ENCODE results near the gene COL8A2.

DNA sequence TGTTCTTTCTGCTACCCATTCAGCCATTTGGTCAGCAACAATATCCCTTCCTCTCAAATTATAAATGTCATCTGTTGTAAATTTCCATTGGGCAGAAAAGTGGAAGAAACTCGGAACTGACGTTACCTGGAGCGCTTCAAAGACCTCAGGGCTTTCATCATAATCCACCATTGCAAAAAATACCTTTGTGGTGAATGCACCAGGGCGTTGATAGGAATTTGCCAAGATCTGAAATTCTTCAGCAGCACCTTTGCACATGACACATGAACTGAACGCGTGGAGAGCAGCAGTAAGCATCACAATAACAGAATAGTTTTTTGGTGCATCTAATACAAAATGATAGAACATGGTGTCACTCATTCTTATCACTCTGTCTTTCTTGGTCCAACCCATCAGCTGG, 44.2 kb downstream of the COL8A2 start:
- TF ChIP-seq, protein P1, sequence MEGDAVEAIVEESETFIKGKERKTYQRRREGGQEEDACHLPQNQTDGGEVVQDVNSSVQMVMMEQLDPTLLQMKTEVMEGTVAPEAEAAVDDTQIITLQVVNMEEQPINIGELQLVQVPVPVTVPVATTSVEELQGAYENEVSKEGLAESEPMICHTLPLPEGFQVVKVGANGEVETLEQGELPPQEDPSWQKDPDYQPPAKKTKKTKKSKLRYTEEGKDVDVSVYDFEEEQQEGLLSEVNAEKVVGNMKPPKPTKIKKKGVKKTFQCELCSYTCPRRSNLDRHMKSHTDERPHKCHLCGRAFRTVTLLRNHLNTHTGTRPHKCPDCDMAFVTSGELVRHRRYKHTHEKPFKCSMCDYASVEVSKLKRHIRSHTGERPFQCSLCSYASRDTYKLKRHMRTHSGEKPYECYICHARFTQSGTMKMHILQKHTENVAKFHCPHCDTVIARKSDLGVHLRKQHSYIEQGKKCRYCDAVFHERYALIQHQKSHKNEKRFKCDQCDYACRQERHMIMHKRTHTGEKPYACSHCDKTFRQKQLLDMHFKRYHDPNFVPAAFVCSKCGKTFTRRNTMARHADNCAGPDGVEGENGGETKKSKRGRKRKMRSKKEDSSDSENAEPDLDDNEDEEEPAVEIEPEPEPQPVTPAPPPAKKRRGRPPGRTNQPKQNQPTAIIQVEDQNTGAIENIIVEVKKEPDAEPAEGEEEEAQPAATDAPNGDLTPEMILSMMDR (IDR thresholded peaks at IDR 0.05): no peak
- TF ChIP-seq, protein P2, sequence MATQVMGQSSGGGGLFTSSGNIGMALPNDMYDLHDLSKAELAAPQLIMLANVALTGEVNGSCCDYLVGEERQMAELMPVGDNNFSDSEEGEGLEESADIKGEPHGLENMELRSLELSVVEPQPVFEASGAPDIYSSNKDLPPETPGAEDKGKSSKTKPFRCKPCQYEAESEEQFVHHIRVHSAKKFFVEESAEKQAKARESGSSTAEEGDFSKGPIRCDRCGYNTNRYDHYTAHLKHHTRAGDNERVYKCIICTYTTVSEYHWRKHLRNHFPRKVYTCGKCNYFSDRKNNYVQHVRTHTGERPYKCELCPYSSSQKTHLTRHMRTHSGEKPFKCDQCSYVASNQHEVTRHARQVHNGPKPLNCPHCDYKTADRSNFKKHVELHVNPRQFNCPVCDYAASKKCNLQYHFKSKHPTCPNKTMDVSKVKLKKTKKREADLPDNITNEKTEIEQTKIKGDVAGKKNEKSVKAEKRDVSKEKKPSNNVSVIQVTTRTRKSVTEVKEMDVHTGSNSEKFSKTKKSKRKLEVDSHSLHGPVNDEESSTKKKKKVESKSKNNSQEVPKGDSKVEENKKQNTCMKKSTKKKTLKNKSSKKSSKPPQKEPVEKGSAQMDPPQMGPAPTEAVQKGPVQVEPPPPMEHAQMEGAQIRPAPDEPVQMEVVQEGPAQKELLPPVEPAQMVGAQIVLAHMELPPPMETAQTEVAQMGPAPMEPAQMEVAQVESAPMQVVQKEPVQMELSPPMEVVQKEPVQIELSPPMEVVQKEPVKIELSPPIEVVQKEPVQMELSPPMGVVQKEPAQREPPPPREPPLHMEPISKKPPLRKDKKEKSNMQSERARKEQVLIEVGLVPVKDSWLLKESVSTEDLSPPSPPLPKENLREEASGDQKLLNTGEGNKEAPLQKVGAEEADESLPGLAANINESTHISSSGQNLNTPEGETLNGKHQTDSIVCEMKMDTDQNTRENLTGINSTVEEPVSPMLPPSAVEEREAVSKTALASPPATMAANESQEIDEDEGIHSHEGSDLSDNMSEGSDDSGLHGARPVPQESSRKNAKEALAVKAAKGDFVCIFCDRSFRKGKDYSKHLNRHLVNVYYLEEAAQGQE (IDR thresholded peaks at IDR 0.05; ENCODE audit: insufficient read depth in 1 of 2, low read depth in 2 of 2, low read length in 1 of 2): no peak
- TF ChIP-seq POLR2AphosphoS5 (IDR thresholded peaks at IDR 0.05; ENCODE audit: low read depth, low read length): no peak

All from Panc1 (cell line).